HG03520 (cell line): Measurements from ENCODE around the gene COL18A1.
"Not testable (repeated sequence)": the region's sequence is repeated elsewhere in the genome, so short reads cannot be mapped to it uniquely, and the experiment has no call there.

Source experiments
- ATAC-seq: cut with Tn5 transposase; IDR thresholded peaks from one replicate; pipeline ENCODE4 v1.9.1; 2021; ENCODE audit warnings: mild to moderate bottlenecking, moderate library complexity; ENCODE audit not compliant: unreplicated experiment

COL18A1 gene

DNA sequence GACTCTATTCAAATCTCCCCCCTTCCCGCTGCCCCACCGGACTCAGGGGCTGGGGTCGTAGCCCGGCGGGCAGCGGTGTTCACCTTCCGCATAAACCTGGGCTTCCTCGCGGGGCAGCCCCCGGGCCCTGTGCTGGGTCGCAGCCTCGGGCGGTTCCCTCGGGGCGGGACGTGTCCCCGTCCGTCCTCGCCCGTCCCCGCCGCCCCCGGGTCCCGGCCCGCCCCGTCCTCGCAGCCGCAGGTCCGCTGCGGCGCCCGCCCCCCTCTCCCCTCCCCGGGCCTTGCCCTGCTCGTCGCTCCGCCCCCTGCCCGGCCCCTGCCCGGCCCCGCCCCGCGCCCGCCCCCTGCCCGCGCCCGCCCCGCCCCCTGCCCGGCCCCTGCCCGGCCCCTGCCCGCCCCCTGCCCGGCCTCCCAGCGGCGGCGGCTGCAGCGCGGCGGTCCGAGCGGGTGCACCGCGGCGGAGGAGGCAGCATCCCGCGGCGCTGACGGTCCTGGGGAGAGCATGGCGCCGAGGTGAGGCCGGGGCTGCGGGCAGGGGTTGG is at the start of gene COL18A1:
Gene COL18A1, plus strand, starts transcription at position 436 of the 541 bp plus-strand sequence. Its CDS starts 66 bp downstream, at position 502.
- no peak for ATAC-seq

GRCh38 chr21:45355573-45355972 is 49.4 kb upstream of the COL18A1 start:
- no peak for ATAC-seq

DNA sequence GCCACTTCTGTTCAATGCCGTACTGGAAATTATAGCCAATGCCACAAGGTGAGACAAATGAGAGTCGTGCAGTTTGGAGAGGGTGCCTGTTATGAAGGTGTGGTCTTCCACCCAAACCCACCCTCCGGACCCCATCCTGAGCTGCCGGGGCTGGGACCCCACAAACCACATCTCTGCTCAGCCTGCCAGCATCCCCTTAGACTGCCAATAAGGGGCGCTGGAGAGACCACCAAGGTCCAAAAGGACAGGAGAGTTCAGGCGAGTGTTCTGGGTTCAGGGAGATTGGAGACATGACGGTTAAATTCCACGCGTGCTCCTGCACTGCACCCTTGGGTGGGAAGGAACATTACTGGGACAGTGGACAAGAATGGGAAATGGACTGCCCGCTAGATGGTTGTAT is 48.7 kb upstream of the COL18A1 start:
- no peak for ATAC-seq

- no peak for ATAC-seq
Measured at GRCh38 chr21:45356653-45357435, 48.1 kb upstream of the COL18A1 start.

GRCh38 chr21:45357436-45358260 is 47.3 kb upstream of the COL18A1 start:
- no peak for ATAC-seq

GRCh38 chr21:45358261-45358670 is 46.7 kb upstream of the COL18A1 start:
- ATAC-seq, result no peak

GRCh38 chr21:45358711-45359310 is 46.2 kb upstream of the COL18A1 start:
- ATAC-seq, result no peak

DNA sequence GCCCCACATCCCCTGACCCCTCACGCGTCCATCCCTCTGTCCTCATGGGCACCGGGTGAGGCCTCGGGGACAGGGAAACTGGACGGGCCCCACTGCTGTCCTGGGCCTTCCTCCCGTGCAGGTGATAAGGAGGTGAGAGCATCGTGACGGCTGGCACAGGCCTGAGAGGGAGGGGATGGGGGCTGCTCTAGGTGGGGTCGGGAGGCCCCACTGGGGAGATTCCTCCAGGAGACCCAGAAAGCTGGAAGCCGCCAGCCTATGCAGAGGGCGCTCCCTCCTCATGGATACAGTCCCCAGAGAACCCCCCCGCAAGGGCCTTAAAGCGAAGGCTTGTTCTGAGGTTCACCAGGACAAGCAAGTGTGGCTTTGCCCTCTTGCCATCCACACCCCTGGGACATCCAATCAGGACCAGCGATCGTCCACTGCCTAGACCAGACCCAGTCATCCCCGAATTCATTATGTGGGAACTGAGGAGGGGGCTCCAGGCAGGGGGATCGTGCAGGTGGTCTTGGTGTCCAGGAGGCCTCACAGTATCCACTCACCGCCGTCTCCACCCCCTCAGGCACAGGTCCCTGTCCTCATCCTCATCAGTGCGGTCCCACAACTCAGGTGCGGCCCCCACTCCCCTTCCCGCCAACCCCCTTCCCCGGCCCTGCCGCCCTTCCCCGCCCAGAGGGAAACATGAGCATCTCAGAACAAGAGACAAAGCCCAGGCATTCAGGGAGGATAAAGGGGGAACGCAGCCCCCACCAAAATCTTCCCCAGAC is 45.3 kb upstream of the COL18A1 start:
- no peak for ATAC-seq

DNA sequence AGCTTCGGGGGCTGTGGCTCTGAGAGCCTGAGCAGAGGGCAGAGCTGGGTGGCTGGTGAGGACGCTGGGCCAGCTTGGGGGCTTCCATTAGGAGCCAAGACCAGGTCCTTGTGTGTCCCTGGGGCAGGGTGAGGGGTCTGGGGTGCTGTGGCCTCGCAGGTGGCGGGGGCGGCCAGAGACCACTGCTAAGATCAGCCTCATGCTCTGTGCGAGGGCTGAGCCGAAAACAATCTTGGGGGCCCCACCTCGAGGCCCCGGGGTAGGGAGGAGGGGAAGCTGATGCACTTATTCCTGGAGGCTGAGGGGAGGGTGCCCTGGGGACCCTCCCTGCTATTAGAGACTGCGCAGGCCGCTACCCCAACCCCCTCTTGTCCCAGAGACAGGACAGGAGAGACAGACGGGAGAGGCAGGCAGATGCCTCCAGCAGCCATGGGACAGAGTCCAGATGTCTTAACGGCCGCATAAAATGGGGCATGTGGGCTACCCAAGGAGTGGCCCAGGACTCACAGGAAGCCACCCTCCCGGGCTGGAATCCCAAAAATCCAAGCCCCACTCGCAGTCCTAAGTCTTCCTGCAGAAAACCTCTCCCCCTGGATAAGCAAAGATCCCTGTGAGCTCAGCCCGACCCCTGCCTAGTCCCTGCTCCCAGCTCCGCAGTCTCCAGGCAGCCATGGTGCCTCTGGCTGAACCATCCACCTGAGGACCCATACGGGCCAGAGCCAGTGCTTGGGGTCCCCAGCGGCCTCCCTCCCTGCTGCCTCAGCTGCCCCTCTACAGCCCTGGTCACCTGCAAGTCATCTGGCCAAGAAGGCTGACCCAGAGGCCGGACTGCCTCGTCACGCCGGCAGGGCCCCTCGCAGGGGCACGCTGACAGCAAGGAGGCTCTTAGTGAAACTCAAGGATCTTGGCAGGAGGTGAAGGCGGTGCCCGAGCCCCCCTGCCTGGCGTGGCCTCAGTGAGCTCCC is 43.6 kb upstream of the COL18A1 start:
- ATAC-seq, result no peak

- ATAC-seq, result no peak
Measured at GRCh38 chr21:45362077-45362747, 42.8 kb upstream of the COL18A1 start.

DNA sequence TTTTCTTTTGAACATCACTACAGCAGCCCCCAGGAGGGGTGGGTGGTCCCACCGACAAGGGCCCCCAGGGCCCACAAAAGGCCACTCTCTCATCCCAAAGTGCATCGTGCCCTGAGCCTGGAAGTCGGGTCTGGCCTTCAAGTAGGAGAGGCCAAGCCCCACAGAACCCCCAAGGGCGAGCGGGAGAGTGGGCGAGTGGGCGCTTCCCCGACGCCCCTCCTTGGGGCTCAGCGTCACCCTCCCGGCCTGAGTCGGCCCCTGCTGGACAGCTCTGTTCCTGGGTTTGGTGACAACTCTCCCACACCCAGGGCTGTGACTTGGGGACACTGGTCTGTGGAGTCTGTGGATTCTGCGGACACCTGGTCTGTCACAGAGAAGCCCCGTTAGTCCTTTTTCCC is 42.2 kb upstream of the COL18A1 start:
- ATAC-seq, result no peak

DNA sequence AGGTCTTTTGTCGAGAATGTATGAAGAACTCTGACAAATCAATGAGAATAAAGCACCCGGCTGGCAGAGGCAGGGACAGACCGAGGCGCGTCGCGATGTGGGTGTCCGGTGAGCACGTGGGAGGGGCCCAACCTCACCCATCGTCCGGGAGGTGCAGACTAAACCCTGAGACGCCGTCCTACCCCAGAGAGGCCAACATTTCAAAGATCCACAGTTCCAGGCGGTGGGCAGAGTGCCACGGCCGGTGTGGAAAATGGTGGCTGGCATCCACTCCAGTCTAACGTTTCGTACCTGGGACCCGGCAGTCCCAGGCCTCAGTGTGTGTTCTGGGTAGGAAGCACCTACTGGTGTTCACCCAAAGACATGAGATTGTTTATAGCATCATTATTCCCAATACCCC is 41.7 kb upstream of the COL18A1 start:
- not testable (repeated sequence) for ATAC-seq

DNA sequence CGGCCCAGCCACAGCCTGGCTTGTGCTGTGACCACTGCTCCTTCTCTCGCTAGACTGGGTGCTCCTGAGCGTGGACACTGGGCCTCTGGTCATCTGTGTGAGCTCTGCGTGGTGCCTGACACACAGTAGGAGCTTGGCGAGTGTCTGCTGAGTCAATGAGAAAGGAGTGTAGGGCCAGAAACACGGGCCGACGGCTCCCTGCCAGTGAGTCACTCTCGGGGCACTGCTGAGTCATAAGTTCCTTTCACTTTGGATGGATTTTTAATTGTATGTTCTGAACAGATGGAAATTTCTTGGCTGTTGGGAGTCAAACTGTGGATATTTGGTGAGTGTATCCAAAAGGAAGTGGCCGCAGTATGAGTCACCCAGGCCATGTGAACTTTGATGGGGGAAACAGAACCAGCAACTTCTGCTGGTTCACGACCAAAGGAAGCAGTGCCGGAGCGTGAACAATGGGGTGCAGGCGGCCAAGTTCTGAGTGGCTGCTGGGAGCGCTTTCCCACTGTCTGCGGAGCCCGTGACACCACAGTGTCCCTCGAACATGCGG is 41.0 kb upstream of the COL18A1 start:
- no peak for ATAC-seq

- ATAC-seq, result no peak
Measured at GRCh38 chr21:45364468-45365185, 40.3 kb upstream of the COL18A1 start.

DNA sequence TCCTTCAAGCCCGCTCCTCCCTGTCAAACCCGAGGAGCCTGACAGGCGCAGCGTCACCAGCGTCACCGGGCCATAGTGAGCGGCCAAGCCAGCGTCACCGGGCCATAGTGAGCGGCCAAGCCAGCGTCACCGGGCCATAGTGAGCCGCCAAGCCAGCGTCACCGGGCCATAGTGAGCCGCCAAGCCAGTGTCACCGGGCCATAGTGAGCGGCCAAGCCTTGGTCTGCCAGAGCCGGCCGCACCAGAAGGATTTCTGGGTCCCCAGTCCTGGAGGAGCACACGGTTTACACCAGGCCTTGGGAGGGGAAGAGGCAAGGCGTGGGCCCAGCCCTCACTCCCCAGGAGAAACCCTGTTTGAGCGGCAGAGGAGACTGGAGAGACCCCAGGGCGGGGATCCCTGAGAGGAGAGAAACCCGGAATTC is 39.8 kb upstream of the COL18A1 start:
- no peak for ATAC-seq

DNA sequence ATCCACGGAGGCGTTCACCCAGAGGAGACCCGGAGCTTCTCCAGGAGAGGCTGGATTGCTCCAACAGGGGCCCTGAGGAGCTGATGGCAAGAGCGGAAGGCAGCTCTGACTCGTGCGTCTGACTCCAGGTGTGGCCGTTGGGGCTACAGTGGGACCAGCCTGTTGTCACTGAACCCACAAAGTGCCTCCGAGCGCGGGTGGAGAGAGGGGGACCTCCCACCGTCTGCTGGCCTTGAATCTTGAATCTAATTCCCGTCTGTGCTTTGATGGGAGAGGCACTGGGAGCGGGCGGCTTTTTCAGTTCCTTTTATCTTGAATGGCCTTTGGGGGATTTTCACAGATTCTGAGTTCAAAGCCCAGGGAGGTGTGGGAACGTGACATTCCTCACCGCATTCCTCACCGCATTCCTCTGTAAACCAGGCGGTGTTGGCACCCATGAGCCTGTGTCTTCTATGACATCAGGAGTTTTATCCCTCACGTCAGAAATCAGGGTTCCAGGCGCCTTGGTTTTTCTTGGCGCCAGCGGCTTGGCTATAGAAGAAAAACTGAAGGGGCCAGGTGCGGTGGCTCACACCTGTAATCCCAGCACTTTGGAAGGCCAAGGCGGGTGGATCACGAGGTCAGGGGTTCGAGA is 39.2 kb upstream of the COL18A1 start:
- ATAC-seq, result no peak

- no peak for ATAC-seq
Measured at GRCh38 chr21:45366476-45366875, 38.5 kb upstream of the COL18A1 start.
